WTC11 (cell line): ENCODE data around the gene ACTN1. TPM values are rescaled to one million over a fixed set of nuclear protein-coding genes. Genes with fewer than 3 reads are reported as not detected.

Source experiments
- ATAC-seq: fragments of 200-7000 bp; cut with Tn5 transposase; 2 replicates; pipeline ENCODE4 v1.10.0; 2021; ENCODE audit warnings: mild to moderate bottlenecking, moderate library complexity
- CTCF ChIA-PET: fragments of 300-600 bp; sonication (Branson Sonifier 250); formaldehyde crosslinking; loops from one replicate; lab custom pipeline; 2021; ENCODE audit warnings: antibody characterized with exemption; lab: Charles Lee
- POLR2A ChIA-PET: fragments of 350-600 bp; sonication (Branson Sonifier 250); formaldehyde crosslinking; loops from one replicate; lab custom pipeline; 2021; ENCODE audit warnings: antibody characterized with exemption; lab: Charles Lee
- DNase-seq: peaks from one replicate; pipeline ENCODE4 v3.0.0; 2021; ENCODE audit warnings: low spot score
- H3K27ac Mint-ChIP-seq: 2 replicates; pipeline ENCODE4 v1.8.0; 2021; ENCODE audit warnings: mixed read lengths
- H3K27me3 Mint-ChIP-seq: 2 replicates; pipeline ENCODE4 v1.8.0; 2021; ENCODE audit warnings: low read depth, mild to moderate bottlenecking, moderate library complexity, mixed read lengths
- H3K36me3 Mint-ChIP-seq: 2 replicates; pipeline ENCODE4 v1.8.0; 2021; ENCODE audit warnings: mixed read lengths
- H3K4me1 Mint-ChIP-seq: 2 replicates; pipeline ENCODE4 v1.8.0; 2022; ENCODE audit warnings: mixed read lengths
- H3K4me3 Mint-ChIP-seq: 2 replicates; pipeline ENCODE4 v1.8.0; 2021; ENCODE audit warnings: mild to moderate bottlenecking, moderate library complexity, mixed read lengths
- H3K9me3 Mint-ChIP-seq: 2 replicates; pipeline ENCODE4 v1.8.0; 2021; ENCODE audit warnings: mixed read lengths
- FOXK1 ChIP-seq: sonication (generic); formaldehyde crosslinking; IDR thresholded peaks from 2 replicates; pipeline ENCODE4 v1.8.0; 2022; ENCODE audit warnings: mild to moderate bottlenecking, moderate library complexity, missing genetic modification reagents
- NFYB ChIP-seq: sonication (generic); formaldehyde crosslinking; conservative IDR thresholded peaks from 2 replicates; pipeline ENCODE4 v1.8.0; 2022; ENCODE audit warnings: low read depth, missing genetic modification reagents
- ZNF138 ChIP-seq: sonication (generic); formaldehyde crosslinking; conservative IDR thresholded peaks from 2 replicates; pipeline ENCODE4 v1.8.1; 2022; ENCODE audit warnings: mild to moderate bottlenecking, moderate library complexity, missing genetic modification reagents
- ZNF416 ChIP-seq: fragments of 250-450 bp; sonication (Bioruptor Pico); IDR thresholded peaks from 2 replicates; pipeline ENCODE4 v1.9.0; 2021; ENCODE audit warnings: mild to moderate bottlenecking, inconsistent platforms
- ZNF671 ChIP-seq: fragments of 250-450 bp; sonication (Bioruptor Pico); IDR thresholded peaks from 2 replicates; pipeline ENCODE4 v1.8.0; 2021; ENCODE audit warnings: mild to moderate bottlenecking
- total RNA-seq: library from RNA; stranded (reverse); gene quantifications from 3 replicates; pipeline ENCODE4 v1.2.3, GENCODE V29; 2021
- TF ChIP-seq, protein P1 (sequence below): fragments of 250-450 bp; sonication (Bioruptor Pico); IDR thresholded peaks from 2 replicates; pipeline ENCODE4 v1.8.0; 2021; ENCODE audit warnings: mild to moderate bottlenecking
- TF ChIP-seq, protein P2 (sequence below): fragments of 250-450 bp; sonication (Bioruptor Pico); IDR thresholded peaks from 2 replicates; pipeline ENCODE4 v1.9.0; 2021; ENCODE audit warnings: mild to moderate bottlenecking, borderline replicate concordance
- TF ChIP-seq, protein P3 (sequence below): fragments of 250-450 bp; sonication (Bioruptor Pico); IDR thresholded peaks from 2 replicates; pipeline ENCODE4 v1.9.0; 2021; ENCODE audit warnings: mild to moderate bottlenecking
- TF ChIP-seq, protein P4 (sequence below): sonication (generic); formaldehyde crosslinking; IDR thresholded peaks from 2 replicates; pipeline ENCODE4 v1.8.1; 2023; ENCODE audit warnings: mild to moderate bottlenecking, missing genetic modification reagents
- TF ChIP-seq, protein P5 (sequence below): sonication (generic); formaldehyde crosslinking; IDR thresholded peaks from 2 replicates; pipeline ENCODE4 v1.8.1; 2023; ENCODE audit warnings: mild to moderate bottlenecking, missing genetic modification reagents, moderate library complexity

Gene ACTN1
- total RNA-seq, 1 experiment from 2014 or later, result 196 TPM

- TF ChIP-seq, protein P1, sequence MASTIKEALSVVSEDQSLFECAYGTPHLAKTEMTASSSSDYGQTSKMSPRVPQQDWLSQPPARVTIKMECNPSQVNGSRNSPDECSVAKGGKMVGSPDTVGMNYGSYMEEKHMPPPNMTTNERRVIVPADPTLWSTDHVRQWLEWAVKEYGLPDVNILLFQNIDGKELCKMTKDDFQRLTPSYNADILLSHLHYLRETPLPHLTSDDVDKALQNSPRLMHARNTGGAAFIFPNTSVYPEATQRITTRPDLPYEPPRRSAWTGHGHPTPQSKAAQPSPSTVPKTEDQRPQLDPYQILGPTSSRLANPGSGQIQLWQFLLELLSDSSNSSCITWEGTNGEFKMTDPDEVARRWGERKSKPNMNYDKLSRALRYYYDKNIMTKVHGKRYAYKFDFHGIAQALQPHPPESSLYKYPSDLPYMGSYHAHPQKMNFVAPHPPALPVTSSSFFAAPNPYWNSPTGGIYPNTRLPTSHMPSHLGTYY (CRISPR knock-in tag), result no peak
- TF ChIP-seq, protein P2, sequence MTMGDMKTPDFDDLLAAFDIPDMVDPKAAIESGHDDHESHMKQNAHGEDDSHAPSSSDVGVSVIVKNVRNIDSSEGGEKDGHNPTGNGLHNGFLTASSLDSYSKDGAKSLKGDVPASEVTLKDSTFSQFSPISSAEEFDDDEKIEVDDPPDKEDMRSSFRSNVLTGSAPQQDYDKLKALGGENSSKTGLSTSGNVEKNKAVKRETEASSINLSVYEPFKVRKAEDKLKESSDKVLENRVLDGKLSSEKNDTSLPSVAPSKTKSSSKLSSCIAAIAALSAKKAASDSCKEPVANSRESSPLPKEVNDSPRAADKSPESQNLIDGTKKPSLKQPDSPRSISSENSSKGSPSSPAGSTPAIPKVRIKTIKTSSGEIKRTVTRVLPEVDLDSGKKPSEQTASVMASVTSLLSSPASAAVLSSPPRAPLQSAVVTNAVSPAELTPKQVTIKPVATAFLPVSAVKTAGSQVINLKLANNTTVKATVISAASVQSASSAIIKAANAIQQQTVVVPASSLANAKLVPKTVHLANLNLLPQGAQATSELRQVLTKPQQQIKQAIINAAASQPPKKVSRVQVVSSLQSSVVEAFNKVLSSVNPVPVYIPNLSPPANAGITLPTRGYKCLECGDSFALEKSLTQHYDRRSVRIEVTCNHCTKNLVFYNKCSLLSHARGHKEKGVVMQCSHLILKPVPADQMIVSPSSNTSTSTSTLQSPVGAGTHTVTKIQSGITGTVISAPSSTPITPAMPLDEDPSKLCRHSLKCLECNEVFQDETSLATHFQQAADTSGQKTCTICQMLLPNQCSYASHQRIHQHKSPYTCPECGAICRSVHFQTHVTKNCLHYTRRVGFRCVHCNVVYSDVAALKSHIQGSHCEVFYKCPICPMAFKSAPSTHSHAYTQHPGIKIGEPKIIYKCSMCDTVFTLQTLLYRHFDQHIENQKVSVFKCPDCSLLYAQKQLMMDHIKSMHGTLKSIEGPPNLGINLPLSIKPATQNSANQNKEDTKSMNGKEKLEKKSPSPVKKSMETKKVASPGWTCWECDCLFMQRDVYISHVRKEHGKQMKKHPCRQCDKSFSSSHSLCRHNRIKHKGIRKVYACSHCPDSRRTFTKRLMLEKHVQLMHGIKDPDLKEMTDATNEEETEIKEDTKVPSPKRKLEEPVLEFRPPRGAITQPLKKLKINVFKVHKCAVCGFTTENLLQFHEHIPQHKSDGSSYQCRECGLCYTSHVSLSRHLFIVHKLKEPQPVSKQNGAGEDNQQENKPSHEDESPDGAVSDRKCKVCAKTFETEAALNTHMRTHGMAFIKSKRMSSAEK (CRISPR knock-in tag), result no peak
Observed at GRCh38 chr14:68986225-68986624, 7.1 kb upstream of the ACTN1 start (continued).

- ChIA-PET POLR2A (no interaction called here), CTCF (no interaction called here)
- Mint-ChIP-seq H3K9me3 (peaks cover 3% of the 10 kb centered on the region; the same call in 1 of the 2 replicates), H3K27ac (no peak overlapping the region), H3K36me3 (no peaks in the 10 kb centered on the region), H3K4me3 (no peak overlapping the region), H3K4me1 (peaks cover 45% of the 10 kb centered on the region), H3K27me3 (peaks cover 7% of the 10 kb centered on the region)
- TF ChIP-seq, protein P3, sequence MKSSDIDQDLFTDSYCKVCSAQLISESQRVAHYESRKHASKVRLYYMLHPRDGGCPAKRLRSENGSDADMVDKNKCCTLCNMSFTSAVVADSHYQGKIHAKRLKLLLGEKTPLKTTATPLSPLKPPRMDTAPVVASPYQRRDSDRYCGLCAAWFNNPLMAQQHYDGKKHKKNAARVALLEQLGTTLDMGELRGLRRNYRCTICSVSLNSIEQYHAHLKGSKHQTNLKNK (CRISPR knock-in tag), result no peak
- DNase-seq, result no peak
- ATAC-seq, result no peak
Observed at GRCh38 chr14:68984686-68985085, 5.6 kb upstream of the ACTN1 start.

DNA sequence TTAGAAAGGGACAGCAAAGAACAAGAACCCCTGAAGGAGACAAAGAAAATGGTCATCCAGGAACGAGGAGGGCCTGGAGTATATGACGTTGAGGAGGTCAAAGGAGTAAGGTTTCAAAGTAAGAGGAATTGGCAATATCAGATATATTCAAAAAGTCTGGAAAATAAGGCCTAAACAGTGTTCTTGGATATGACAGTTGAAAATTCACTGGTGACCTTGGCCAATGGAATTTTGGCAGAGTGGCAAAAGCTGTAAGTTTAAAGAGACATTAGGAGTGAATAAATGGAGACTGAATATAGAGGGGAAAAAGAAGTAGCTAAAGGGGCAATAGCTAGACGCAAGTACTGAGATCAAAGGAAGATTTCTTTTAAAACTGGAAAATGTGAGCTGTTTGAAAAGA is 4.1 kb upstream of the ACTN1 start:
- Mint-ChIP-seq H3K36me3 (no peaks in the 10 kb centered on the region), H3K9me3 (peaks cover 3% of the 10 kb centered on the region; the same call in 1 of the 2 replicates), H3K4me1 (peaks cover 31% of the 10 kb centered on the region), H3K4me3 (no peak overlapping the region), H3K27me3 (peaks cover 7% of the 10 kb centered on the region), H3K27ac (no peak overlapping the region)
- POLR2A ChIA-PET, result no interaction called here
- TF ChIP-seq, protein P4, sequence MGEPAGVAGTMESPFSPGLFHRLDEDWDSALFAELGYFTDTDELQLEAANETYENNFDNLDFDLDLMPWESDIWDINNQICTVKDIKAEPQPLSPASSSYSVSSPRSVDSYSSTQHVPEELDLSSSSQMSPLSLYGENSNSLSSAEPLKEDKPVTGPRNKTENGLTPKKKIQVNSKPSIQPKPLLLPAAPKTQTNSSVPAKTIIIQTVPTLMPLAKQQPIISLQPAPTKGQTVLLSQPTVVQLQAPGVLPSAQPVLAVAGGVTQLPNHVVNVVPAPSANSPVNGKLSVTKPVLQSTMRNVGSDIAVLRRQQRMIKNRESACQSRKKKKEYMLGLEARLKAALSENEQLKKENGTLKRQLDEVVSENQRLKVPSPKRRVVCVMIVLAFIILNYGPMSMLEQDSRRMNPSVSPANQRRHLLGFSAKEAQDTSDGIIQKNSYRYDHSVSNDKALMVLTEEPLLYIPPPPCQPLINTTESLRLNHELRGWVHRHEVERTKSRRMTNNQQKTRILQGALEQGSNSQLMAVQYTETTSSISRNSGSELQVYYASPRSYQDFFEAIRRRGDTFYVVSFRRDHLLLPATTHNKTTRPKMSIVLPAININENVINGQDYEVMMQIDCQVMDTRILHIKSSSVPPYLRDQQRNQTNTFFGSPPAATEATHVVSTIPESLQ, result no peak
- TF ChIP-seq ZNF416 (CRISPR knock-in tag) (no peak), ZNF138 (CRISPR knock-in tag) (no peak), ZNF671 (CRISPR knock-in tag) (no peak), NFYB (CRISPR knock-in tag) (no peak)
- TF ChIP-seq, protein P1 (CRISPR knock-in tag), result no peak
- TF ChIP-seq, protein P5, sequence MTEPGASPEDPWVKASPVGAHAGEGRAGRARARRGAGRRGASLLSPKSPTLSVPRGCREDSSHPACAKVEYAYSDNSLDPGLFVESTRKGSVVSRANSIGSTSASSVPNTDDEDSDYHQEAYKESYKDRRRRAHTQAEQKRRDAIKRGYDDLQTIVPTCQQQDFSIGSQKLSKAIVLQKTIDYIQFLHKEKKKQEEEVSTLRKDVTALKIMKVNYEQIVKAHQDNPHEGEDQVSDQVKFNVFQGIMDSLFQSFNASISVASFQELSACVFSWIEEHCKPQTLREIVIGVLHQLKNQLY (CRISPR knock-in tag), result no peak
- DNase-seq, result no peak
- CTCF ChIA-PET, result no interaction called here
- no peak for ATAC-seq

GRCh38 chr14:68982581-68982980 is 3.5 kb upstream of the ACTN1 start:
- no peak for TF ChIP-seq FOXK1 (CRISPR knock-in tag)
- TF ChIP-seq ZNF671 (CRISPR knock-in tag), result no peak
- Mint-ChIP-seq H3K9me3 (peaks cover 3% of the 10 kb centered on the region; the same call in 1 of the 2 replicates), H3K4me1 (peaks cover 29% of the 10 kb centered on the region), H3K36me3 (no peaks in the 10 kb centered on the region), H3K4me3 (no peak overlapping the region), H3K27me3 (peaks cover 7% of the 10 kb centered on the region), H3K27ac (no peak overlapping the region)
- DNase-seq, result no peak
- ATAC-seq, result no peak
- ChIA-PET POLR2A (no interaction called here), CTCF (interaction anchor here (0.6 kb wide), 1 partner anchor 119 kb away, joined by 3 read pairs; no protein-coding TSS in a partner anchor)
